OCI-LY7 (cell line): ENCODE measurements around the gene CLEC3A.

ENCODE experiments used
- CTCF ChIP-seq: fragments of 200-600 bp; sonication (generic); conservative IDR thresholded peaks from 2 replicates; pipeline ENCODE4 v1.5.1; 2014; ENCODE audit warnings: mild to moderate bottlenecking, antibody characterized with exemption, low read length, moderate library complexity, mixed read lengths
- EZH2phosphoT487 ChIP-seq: fragments of 200-600 bp; sonication (generic); IDR thresholded peaks from 2 replicates; pipeline ENCODE4 v1.6.1; 2018; ENCODE audit warnings: low read depth, borderline replicate concordance, mild to moderate bottlenecking, mixed run types, antibody characterized with exemption, low read length, moderate library complexity, mixed read lengths

- TF ChIP-seq CTCF (no peak), EZH2phosphoT487 (no peak)
These were observed 46.4 kb upstream of the CLEC3A start for GRCh38 chr16:77975942-77976341.
